Natural killer cell (primary cell): Measurements from ENCODE around the gene USP35. TPM values are rescaled to one million over a fixed set of nuclear protein-coding genes. Genes with fewer than 3 reads are reported as not detected.
"Not testable (repeated sequence)": the region's sequence is repeated elsewhere in the genome, so short reads cannot be mapped to it uniquely, and the experiment has no call there.

Source experiments
- ATAC-seq, 3 donors: fragments of 150-1000 bp in 2 of 3; fragments of 200-7000 bp in 1 of 3; cut with Tn5 transposase; 1 replicate in 1 of 3; 2 replicates in 2 of 3; pipeline ENCODE4 v1.10.0; 2021; ENCODE audit warnings: mild to moderate bottlenecking in 2 of 3, moderate library complexity in 2 of 3
- DNase-seq, 2 donors: peaks; one replicate each; pipeline versions ENCODE4 v3.0.0 to v3.0.0-alpha.2; 2013 to 2021; ENCODE audit warnings: mixed read lengths in 1 of 2
- H3K27ac ChIP-seq: one replicate; pipeline ENCODE4 v1.5.1; 2013; ENCODE audit warnings: mild to moderate bottlenecking, low read length
- H3K27me3 ChIP-seq: one replicate; pipeline ENCODE4 v1.6.1; 2013; ENCODE audit warnings: low read length; ENCODE audit not compliant: control insufficient read depth, insufficient read depth
- H3K36me3 ChIP-seq: one replicate; pipeline ENCODE4 v1.6.1; 2013; ENCODE audit warnings: low read length; ENCODE audit not compliant: control insufficient read depth, insufficient read depth
- H3K4me1 ChIP-seq: one replicate; pipeline ENCODE4 v1.6.1; 2013; ENCODE audit warnings: low read length; ENCODE audit not compliant: control insufficient read depth, insufficient read depth
- H3K4me3 ChIP-seq: one replicate; pipeline ENCODE4 v1.5.1; 2013; ENCODE audit warnings: low read length
- H3K9me3 ChIP-seq: one replicate; pipeline ENCODE4 v1.6.1; 2013; ENCODE audit warnings: low read length; ENCODE audit not compliant: control insufficient read depth, insufficient read depth
- H3K27ac Mint-ChIP-seq, 2 donors: one replicate each; pipeline ENCODE4 v1.8.0; 2022; ENCODE audit warnings: mild to moderate bottlenecking in 2 of 2, mixed read lengths in 2 of 2, moderate library complexity in 1 of 2
- H3K27me3 Mint-ChIP-seq, 2 donors: one replicate each; pipeline ENCODE4 v1.8.0; 2022; ENCODE audit warnings: low read depth in 2 of 2, mixed read lengths in 2 of 2
- H3K36me3 Mint-ChIP-seq: one replicate; pipeline ENCODE4 v1.8.0; 2022; ENCODE audit warnings: mixed read lengths
- H3K4me1 Mint-ChIP-seq, 2 donors: one replicate each; pipeline ENCODE4 v1.8.0; 2022; ENCODE audit warnings: mixed read lengths in 2 of 2
- H3K4me3 Mint-ChIP-seq: one replicate; pipeline ENCODE4 v1.8.0; 2022; ENCODE audit warnings: mild to moderate bottlenecking, moderate library complexity, mixed read lengths
- H3K9me3 Mint-ChIP-seq, 2 donors: one replicate each; pipeline ENCODE4 v1.8.0; 2022; ENCODE audit warnings: mixed read lengths in 2 of 2
- CTCF ChIP-seq: fragments of 200-600 bp; IDR thresholded peaks from one replicate; pipeline ENCODE4 v1.8.0; 2022; ENCODE audit warnings: antibody characterized with exemption
- WGBS: methylation state at CpG from one replicate; pipeline ENCODE4 v1.1.7; 2013; ENCODE audit warnings: missing lambda C conversion rate; ENCODE audit not compliant: insufficient coverage; 5-methylcytosine and 5-hydroxymethylcytosine counted together
- intact Hi-C: fragments of 100-400 bp; cut with micrococcal nuclease; formaldehyde crosslinking; loops from one replicate; pipeline ENCODE4 v1.14.2; 2022
- total RNA-seq, 4 donors: library from RNA; stranded (reverse); fragments of 120-200 nt in 1 of 4; gene quantifications; one replicate each; pipeline versions ENCODE4 v1.2.3 to v1.2.4, GENCODE V29; 2013 to 2022

Gene USP35
- total RNA-seq, 3 donors from 2014 or later (not counting 1 experiment from before 2014, with no cell fraction given), result 6.1 to 8.5 (median 8.1) TPM

- 86% methylated on average over 7 of the region's 7 CpGs for WGBS
- Mint-ChIP-seq H3K4me3 (no peak overlapping the region), H3K36me3 (no peaks in the 10 kb centered on the region), H3K27ac (no peak overlapping the region), H3K4me1 (no peaks in the 10 kb centered on the region), H3K27me3 (no peaks in the 10 kb centered on the region), H3K9me3 (no peaks in the 10 kb centered on the region)
- H3K27ac ChIP-seq, result no peak overlapping the region
- peaks cover 12% of the 10 kb centered on the region for H3K36me3 ChIP-seq
- ATAC-seq (no peak), DNase-seq (no peak)
- intact Hi-C loops, result no loop called here
- TF ChIP-seq CTCF, result no peak
- no peak overlapping the region for H3K4me3 ChIP-seq
- no peaks in the 10 kb centered on the region for H3K4me1 ChIP-seq
- no peaks in the 10 kb centered on the region for H3K27me3 ChIP-seq
- no peaks in the 10 kb centered on the region for H3K9me3 ChIP-seq
Observed at GRCh38 chr11:78219493-78220217, 30.9 kb downstream of the USP35 start.

GRCh38 chr11:78220218-78221157, 31.8 kb downstream of the USP35 start:
- Mint-ChIP-seq H3K27ac (no peak overlapping the region), H3K4me3 (no peak overlapping the region), H3K36me3 (no peaks in the 10 kb centered on the region), H3K4me1 (no peaks in the 10 kb centered on the region), H3K9me3 (no peaks in the 10 kb centered on the region), H3K27me3 (no peaks in the 10 kb centered on the region)
- 94% methylated on average over 14 of the region's 14 CpGs for WGBS
- H3K4me3 ChIP-seq, result no peak overlapping the region
- no peaks in the 10 kb centered on the region for H3K27me3 ChIP-seq
- H3K36me3 ChIP-seq, result peaks cover 8% of the 10 kb centered on the region
- H3K9me3 ChIP-seq, result no peaks in the 10 kb centered on the region
- intact Hi-C loops, result no loop called here
- H3K4me1 ChIP-seq, result no peaks in the 10 kb centered on the region
- no peak overlapping the region for H3K27ac ChIP-seq
- DNase-seq (no peak), ATAC-seq (no peak)
- no peak for TF ChIP-seq CTCF

- intact Hi-C loops, result no loop called here
- Histone ChIP-seq H3K9me3 (no peaks in the 10 kb centered on the region), H3K4me1 (no peaks in the 10 kb centered on the region), H3K27me3 (no peaks in the 10 kb centered on the region), H3K36me3 (peaks cover 8% of the 10 kb centered on the region), H3K4me3 (no peak overlapping the region), H3K27ac (no peak overlapping the region)
- no peak for TF ChIP-seq CTCF
- no peaks in the 10 kb centered on the region for H3K27me3 Mint-ChIP-seq
- DNase-seq (peak in 1 of 2 donors; percentile 1), ATAC-seq (no peak)
- no peaks in the 10 kb centered on the region for H3K9me3 Mint-ChIP-seq
- H3K4me3 Mint-ChIP-seq, result no peak overlapping the region
- no peak overlapping the region for H3K27ac Mint-ChIP-seq
- H3K4me1 Mint-ChIP-seq, result no peaks in the 10 kb centered on the region
- no peaks in the 10 kb centered on the region for H3K36me3 Mint-ChIP-seq
- WGBS, result 93% methylated on average over 9 of the region's 13 CpGs
Observed at GRCh38 chr11:78221396-78222315, 32.9 kb downstream of the USP35 start.

- H3K4me3 ChIP-seq, H3K9me3 Mint-ChIP-seq, H3K36me3 Mint-ChIP-seq, H3K27ac Mint-ChIP-seq, DNase-seq, H3K27me3 Mint-ChIP-seq, H3K9me3 ChIP-seq, H3K36me3 ChIP-seq, H3K4me3 Mint-ChIP-seq, H3K27me3 ChIP-seq, ATAC-seq, H3K4me1 ChIP-seq, H3K27ac ChIP-seq, intact Hi-C loops, H3K4me1 Mint-ChIP-seq: not testable (repeated sequence)
- WGBS, result 83% methylated on average over 10 of the region's 10 CpGs
Observed at GRCh38 chr11:78222726-78223125, 34.0 kb downstream of the USP35 start.
